B cell (primary cell): ENCODE data around the gene NFRKB. TPM values are rescaled to one million over a fixed set of nuclear protein-coding genes. Genes with fewer than 3 reads are reported as not detected.

Experiments used
- ATAC-seq: fragments of 200-7000 bp; cut with Tn5 transposase; one replicate; pipeline ENCODE4 v1.10.0; 2021; ENCODE audit warnings: low read depth, mild to moderate bottlenecking, moderate number of reproducible peaks, moderate library complexity
- CTCF ChIA-PET: fragments of 350-600 bp; sonication (Branson Sonifier 250); formaldehyde crosslinking; loops from one replicate; lab custom pipeline; 2021; ENCODE audit warnings: antibody characterized with exemption, inconsistent platforms; lab: Charles Lee
- POLR2A ChIA-PET: fragments of 350-600 bp; sonication (Branson Sonifier 250); formaldehyde crosslinking; loops from one replicate; lab custom pipeline; 2021; ENCODE audit warnings: antibody characterized with exemption; lab: Charles Lee
- DNase-seq: peaks from one replicate; pipeline ENCODE4 v3.0.0; 2013
- H2AFZ ChIP-seq: 2 replicates; pipeline ENCODE4 v1.6.1; 2012; ENCODE audit warnings: mild to moderate bottlenecking, low read depth, low read length; ENCODE audit not compliant: insufficient read depth, poor library complexity, severe bottlenecking
- H3K27ac ChIP-seq, 2 donors: 1 replicate in 1 of 2; 2 replicates in 1 of 2; pipeline ENCODE4 v1.5.1; 2012 to 2013; ENCODE audit warnings: low read length in 2 of 2, mild to moderate bottlenecking in 2 of 2, moderate library complexity in 1 of 2
- H3K27me3 ChIP-seq, 4 experiments: fragments of 200-600 bp in 1 of 4; sonication (generic) in 1 of 4; replicated peaks in 1 of 4; 1 replicate in 2 of 4; 2 replicates in 2 of 4; pipeline versions ENCODE4 v1.6.1 to v1.7.0; 2013 to 2016; ENCODE audit warnings: low read length in 3 of 4, mild to moderate bottlenecking in 2 of 4, mixed read lengths in 1 of 4, moderate library complexity in 1 of 4; ENCODE audit not compliant: insufficient read depth in 4 of 4, control insufficient read depth in 3 of 4; ENCODE audit errors: control extremely low read depth in 1 of 4
- H3K36me3 ChIP-seq, 2 experiments: replicated peaks in 1 of 2; 1 replicate in 1 of 2; 2 replicates in 1 of 2; pipeline versions ENCODE4 v1.6.1 to v1.7.1; 2013; ENCODE audit warnings: low read length in 1 of 2; ENCODE audit not compliant: insufficient read depth in 2 of 2, control insufficient read depth in 1 of 2; ENCODE audit errors: control extremely low read depth in 1 of 2, extremely low read depth in 1 of 2
- H3K4me1 ChIP-seq, 2 donors: fragments of 200-600 bp in 1 of 2; sonication (generic) in 1 of 2; 1 replicate in 1 of 2; 2 replicates in 1 of 2; pipeline versions ENCODE4 v1.5.1 to v1.6.1; 2013 to 2017; ENCODE audit warnings: low read length in 2 of 2; ENCODE audit not compliant: control insufficient read depth in 2 of 2, insufficient read depth in 2 of 2
- H3K4me2 ChIP-seq: replicated peaks from 2 replicates; pipeline ENCODE3; 2012; ENCODE audit warnings: mild to moderate bottlenecking, low read depth, low read length; ENCODE audit not compliant: poor library complexity, severe bottlenecking
- H3K4me3 ChIP-seq, 5 experiments: fragments of 200-600 bp in 1 of 5; sonication (generic) in 1 of 5; 1 replicate in 3 of 5; 2 replicates in 2 of 5; pipeline versions ENCODE4 v1.5.1 to v1.7.0; 2011 to 2016; ENCODE audit warnings: low read length in 4 of 5, mild to moderate bottlenecking in 4 of 5, low read depth in 2 of 5, control low read depth in 1 of 5, moderate library complexity in 1 of 5; ENCODE audit not compliant: insufficient read depth in 1 of 5; ENCODE audit errors: control extremely low read depth in 1 of 5, extremely low read depth in 1 of 5
- H3K79me2 ChIP-seq: fragments of 200-600 bp; sonication (generic); one replicate; pipeline ENCODE4 v1.6.0; 2016; ENCODE audit warnings: low read length; ENCODE audit not compliant: control insufficient read depth, insufficient read depth
- H3K9ac ChIP-seq: fragments of 200-600 bp; sonication (generic); 2 replicates; pipeline ENCODE4 v1.6.1; 2017; ENCODE audit warnings: mild to moderate bottlenecking, low read length, moderate library complexity
- H3K9me3 ChIP-seq, 3 donors: one replicate each; pipeline versions ENCODE4 v1.6.1 to v1.7.1; 2013; ENCODE audit warnings: low read length in 2 of 3; ENCODE audit not compliant: control insufficient read depth in 2 of 3, insufficient read depth in 1 of 3; ENCODE audit errors: control extremely low read depth in 1 of 3
- H4K20me1 ChIP-seq: 2 replicates; pipeline ENCODE4 v1.6.0; 2012; ENCODE audit warnings: mild to moderate bottlenecking, low read length; ENCODE audit not compliant: insufficient read depth, control insufficient read depth, poor library complexity, severe bottlenecking
- H3K27ac Mint-ChIP-seq: one replicate; pipeline ENCODE4 v1.8.0; 2021; ENCODE audit warnings: mixed read lengths
- H3K27me3 Mint-ChIP-seq: one replicate; pipeline ENCODE4 v1.8.0; 2021; ENCODE audit warnings: mixed read lengths
- H3K4me1 Mint-ChIP-seq: one replicate; pipeline ENCODE4 v1.8.0; 2021; ENCODE audit warnings: mixed read lengths
- H3K4me3 Mint-ChIP-seq: one replicate; pipeline ENCODE4 v1.8.0; 2021; ENCODE audit warnings: mixed read lengths
- H3K9me3 Mint-ChIP-seq: one replicate; pipeline ENCODE4 v1.8.0; 2022; ENCODE audit warnings: mixed read lengths; ENCODE audit not compliant: insufficient read depth
- EZH2 ChIP-seq: IDR thresholded peaks from 2 replicates; pipeline ENCODE4 v1.6.1; 2012; ENCODE audit warnings: borderline replicate concordance, low read depth, mild to moderate bottlenecking, moderate library complexity, low read length; ENCODE audit not compliant: insufficient read depth, poor library complexity, severe bottlenecking
- WGBS: methylation state at CpG from one replicate; pipeline ENCODE4 v1.1.5; 2013; ENCODE audit warnings: missing lambda C conversion rate; ENCODE audit not compliant: insufficient coverage; 5-methylcytosine and 5-hydroxymethylcytosine counted together
- intact Hi-C: fragments of 100-400 bp; cut with micrococcal nuclease; formaldehyde crosslinking; loops from one replicate; pipeline ENCODE4 v1.10.0; 2022
- polyA plus RNA-seq: library from polyadenylated mRNA; depleted of rRNA; stranded (reverse); fragments of >200 nt; gene quantifications from 2 replicates; pipeline ENCODE4 v1.2.3, GENCODE V29; 2012
- total RNA-seq, 2 donors: library from RNA; stranded (reverse); fragments of 120-200 nt in 1 of 2; gene quantifications; 1 replicate in 1 of 2; 2 replicates in 1 of 2; pipeline versions ENCODE4 v1.2.3 to v1.2.4, GENCODE V29; 2013 to 2022
- TF ChIP-seq, protein P1 (sequence below): fragments of 200-600 bp; IDR thresholded peaks from one replicate; pipeline ENCODE4 v1.8.0; 2022; ENCODE audit warnings: antibody characterized with exemption, mild to moderate bottlenecking

Gene NFRKB
- total and polyA plus RNA-seq, 2 donors (not counting 1 experiment from before 2014, with no cell fraction given) = 28.2 to 36.9 TPM

DNA sequence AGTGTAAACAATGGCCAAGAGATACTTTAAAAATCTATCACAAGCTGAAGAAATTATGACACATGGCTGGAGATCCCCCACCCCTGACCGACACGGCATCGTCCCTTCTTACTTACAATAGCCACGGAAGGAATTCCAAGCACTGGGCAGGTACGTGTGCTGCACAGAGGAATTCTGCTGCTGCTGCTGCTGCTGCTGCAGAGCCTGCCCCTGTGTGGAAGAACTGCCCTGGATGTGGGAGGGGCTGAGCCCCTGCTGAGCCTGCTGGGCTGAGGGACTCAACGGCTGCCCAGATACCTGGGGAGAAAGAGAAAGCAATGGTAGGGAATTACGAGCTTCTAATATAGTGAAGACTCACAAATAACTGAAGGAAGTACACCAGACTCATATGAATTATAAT lies 15.0 kb upstream of the NFRKB start:
- Histone ChIP-seq H3K79me2 (no peaks in the 10 kb centered on the region), H3K4me1 (no peaks in the 10 kb centered on the region), H3K9me3 (no peaks in the 10 kb centered on the region), H3K4me3 (no peak overlapping the region), H3K27me3 (no peaks in the 10 kb centered on the region), H3K36me3 (peaks cover 0 to 33% of the 10 kb centered on the region in 2 experiments), H2AFZ (no peak overlapping the region), H4K20me1 (no peaks in the 10 kb centered on the region), H3K27ac (no peak overlapping the region), H3K9ac (no peak overlapping the region), H3K4me2 (no peak overlapping the region)
- no CpG with 5 or more reads among the region's 7 CpGs for WGBS
- no peaks in the 10 kb centered on the region for H3K9me3 Mint-ChIP-seq
- no peak for ATAC-seq
- TF ChIP-seq EZH2 = no peak
- TF ChIP-seq, protein P1, sequence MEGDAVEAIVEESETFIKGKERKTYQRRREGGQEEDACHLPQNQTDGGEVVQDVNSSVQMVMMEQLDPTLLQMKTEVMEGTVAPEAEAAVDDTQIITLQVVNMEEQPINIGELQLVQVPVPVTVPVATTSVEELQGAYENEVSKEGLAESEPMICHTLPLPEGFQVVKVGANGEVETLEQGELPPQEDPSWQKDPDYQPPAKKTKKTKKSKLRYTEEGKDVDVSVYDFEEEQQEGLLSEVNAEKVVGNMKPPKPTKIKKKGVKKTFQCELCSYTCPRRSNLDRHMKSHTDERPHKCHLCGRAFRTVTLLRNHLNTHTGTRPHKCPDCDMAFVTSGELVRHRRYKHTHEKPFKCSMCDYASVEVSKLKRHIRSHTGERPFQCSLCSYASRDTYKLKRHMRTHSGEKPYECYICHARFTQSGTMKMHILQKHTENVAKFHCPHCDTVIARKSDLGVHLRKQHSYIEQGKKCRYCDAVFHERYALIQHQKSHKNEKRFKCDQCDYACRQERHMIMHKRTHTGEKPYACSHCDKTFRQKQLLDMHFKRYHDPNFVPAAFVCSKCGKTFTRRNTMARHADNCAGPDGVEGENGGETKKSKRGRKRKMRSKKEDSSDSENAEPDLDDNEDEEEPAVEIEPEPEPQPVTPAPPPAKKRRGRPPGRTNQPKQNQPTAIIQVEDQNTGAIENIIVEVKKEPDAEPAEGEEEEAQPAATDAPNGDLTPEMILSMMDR = no peak
- DNase-seq = no peak
- no peaks in the 10 kb centered on the region for H3K4me1 Mint-ChIP-seq
- intact Hi-C loops = no loop called here
- ChIA-PET CTCF (interaction anchor here (1.4 to 1.7 kb wide), 2 partner anchors 13 to 222 kb away, joined by 5 to 6 read pairs; no protein-coding TSS in a partner anchor), POLR2A (no interaction called here)
- H3K27me3 Mint-ChIP-seq = no peaks in the 10 kb centered on the region
- H3K27ac Mint-ChIP-seq = no peak overlapping the region
- no peak overlapping the region for H3K4me3 Mint-ChIP-seq

DNA sequence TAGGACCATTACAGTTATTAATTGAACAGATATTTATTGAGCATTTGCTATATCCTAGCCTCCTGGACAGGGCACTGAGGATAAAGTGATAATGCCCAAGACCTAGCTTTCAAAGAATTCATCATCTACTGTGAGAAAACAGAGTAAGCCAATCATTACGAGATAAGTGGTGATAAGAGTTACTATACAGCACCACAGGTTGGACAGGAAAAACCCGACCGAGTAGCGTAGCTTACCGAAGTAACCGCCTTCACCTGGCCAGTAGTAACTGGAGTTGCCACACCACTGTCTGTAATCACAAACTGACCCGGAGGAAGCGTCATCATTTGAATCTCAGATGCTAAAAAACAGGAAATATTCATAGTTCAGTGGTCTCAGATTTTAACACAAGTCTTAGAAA lies 10.0 kb upstream of the NFRKB start:
- no peak overlapping the region for H3K4me2 ChIP-seq
- H3K9me3 Mint-ChIP-seq = no peaks in the 10 kb centered on the region
- DNase-seq (no peak), ATAC-seq (no peak)
- no peaks in the 10 kb centered on the region for H3K9me3 ChIP-seq
- no peak overlapping the region for H3K27ac ChIP-seq
- H3K9ac ChIP-seq = no peak overlapping the region
- H3K4me1 Mint-ChIP-seq = no peaks in the 10 kb centered on the region
- POLR2A ChIA-PET = no interaction called here
- peaks cover 3 to 29% of the 10 kb centered on the region in 2 experiments for H3K36me3 ChIP-seq
- no peak overlapping the region for H3K27ac Mint-ChIP-seq
- H3K4me3 Mint-ChIP-seq = no peak overlapping the region
- H3K27me3 Mint-ChIP-seq = no peaks in the 10 kb centered on the region
- H3K27me3 ChIP-seq = no peaks in the 10 kb centered on the region
- no peak overlapping the region for H3K4me3 ChIP-seq
- intact Hi-C loops = no loop called here
- no peaks in the 10 kb centered on the region for H4K20me1 ChIP-seq
- no peaks in the 10 kb centered on the region for H3K4me1 ChIP-seq
- no peak for TF ChIP-seq EZH2
- TF ChIP-seq, protein P1 = no peak
- H3K79me2 ChIP-seq = no peaks in the 10 kb centered on the region
- no peak overlapping the region for H2AFZ ChIP-seq
- CTCF ChIA-PET = interaction anchor here (1.4 kb wide), 1 partner anchor 227 kb away, joined by 6 read pairs; no protein-coding TSS in a partner anchor
- no CpG with 5 or more reads among the region's 8 CpGs for WGBS
